Upper lobe of left lung (tissue), 4 donors: ENCODE data around the gene ZNF500.

Experiments
- POLR2A ChIP-seq, 4 donors: fragments of 450-650 bp; IDR thresholded peaks; one replicate each; pipeline ENCODE4 v1.5.1; 2016 to 2017; ENCODE audit warnings: antibody characterized with exemption in 4 of 4, mild to moderate bottlenecking in 2 of 4
- POLR2AphosphoS5 ChIP-seq, 2 donors: sonication (generic); formaldehyde crosslinking; IDR thresholded peaks; one replicate each; pipeline ENCODE4 v1.5.1; 2017; ENCODE audit warnings: antibody characterized with exemption in 2 of 2

DNA sequence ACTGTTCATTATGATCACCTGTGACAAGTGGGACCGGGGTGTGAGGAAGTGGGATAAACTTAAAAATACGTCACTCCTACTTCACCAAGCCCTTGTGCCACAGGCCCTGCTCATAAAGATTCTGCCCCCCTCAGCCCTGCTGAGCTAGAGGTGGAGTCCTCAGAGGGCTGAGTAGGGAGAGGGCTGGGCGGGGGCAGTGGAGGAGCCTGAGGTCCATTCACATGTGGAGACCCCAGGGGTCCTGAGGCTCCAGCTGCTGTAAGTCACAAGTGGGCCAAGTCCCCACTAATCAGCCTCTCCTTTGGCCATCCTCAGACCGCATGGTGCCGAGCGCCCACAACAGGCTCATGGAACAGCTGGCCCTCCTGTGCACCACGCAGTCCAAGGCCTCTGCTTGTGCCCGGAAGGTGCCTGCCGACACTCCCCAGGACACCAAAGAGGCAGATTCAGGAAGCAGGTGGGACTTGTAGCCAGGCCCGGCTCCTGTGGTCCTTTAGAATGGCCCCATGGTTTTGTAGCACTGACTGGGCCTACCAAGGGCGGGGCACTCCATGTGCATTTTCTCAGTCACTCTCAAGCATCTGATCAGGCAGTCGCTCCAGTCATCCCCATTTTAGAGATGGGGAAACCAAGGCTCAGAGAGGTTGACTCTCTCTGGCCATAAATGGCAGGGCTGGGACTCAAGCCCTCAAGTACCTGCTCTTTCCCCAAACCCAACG is 22.2 kb downstream of the ZNF500 start:
- no peak for TF ChIP-seq POLR2A (IDR thresholded peaks at IDR 0.05)
- no peak for TF ChIP-seq POLR2AphosphoS5 (IDR thresholded peaks at IDR 0.05)
